Spleen (tissue), 7 donors: ENCODE data around the gene AHNAK2.

Source experiments
- POLR2A ChIP-seq, 3 donors: fragments of 450-650 bp; IDR thresholded peaks; one replicate each; pipeline ENCODE4 v1.5.1; 2017; ENCODE audit warnings: antibody characterized with exemption in 3 of 3, mild to moderate bottlenecking in 1 of 3
- TF ChIP-seq, protein P1 (sequence below), 11 experiments: fragments of 200-600 bp in 7 of 11; fragments of 450-650 bp in 4 of 11; sonication (generic) in 4 of 11; IDR thresholded peaks in 8 of 11; conservative IDR thresholded peaks in 3 of 11; 1 replicate in 7 of 11; 2 replicates in 4 of 11; pipeline versions ENCODE4 v1.4.0 to v1.8.0; 2016 to 2021; ENCODE audit warnings: antibody characterized with exemption in 11 of 11, inconsistent platforms in 4 of 11, mild to moderate bottlenecking in 1 of 11
- donor health status: DM: no; HTN: no; CAD: no; lungs with moderate emphysema.
- donor health status: DM: no; HTN: no; CAD: no.
- donor health status: DM: no; HTN: no; CAD: no.

DNA sequence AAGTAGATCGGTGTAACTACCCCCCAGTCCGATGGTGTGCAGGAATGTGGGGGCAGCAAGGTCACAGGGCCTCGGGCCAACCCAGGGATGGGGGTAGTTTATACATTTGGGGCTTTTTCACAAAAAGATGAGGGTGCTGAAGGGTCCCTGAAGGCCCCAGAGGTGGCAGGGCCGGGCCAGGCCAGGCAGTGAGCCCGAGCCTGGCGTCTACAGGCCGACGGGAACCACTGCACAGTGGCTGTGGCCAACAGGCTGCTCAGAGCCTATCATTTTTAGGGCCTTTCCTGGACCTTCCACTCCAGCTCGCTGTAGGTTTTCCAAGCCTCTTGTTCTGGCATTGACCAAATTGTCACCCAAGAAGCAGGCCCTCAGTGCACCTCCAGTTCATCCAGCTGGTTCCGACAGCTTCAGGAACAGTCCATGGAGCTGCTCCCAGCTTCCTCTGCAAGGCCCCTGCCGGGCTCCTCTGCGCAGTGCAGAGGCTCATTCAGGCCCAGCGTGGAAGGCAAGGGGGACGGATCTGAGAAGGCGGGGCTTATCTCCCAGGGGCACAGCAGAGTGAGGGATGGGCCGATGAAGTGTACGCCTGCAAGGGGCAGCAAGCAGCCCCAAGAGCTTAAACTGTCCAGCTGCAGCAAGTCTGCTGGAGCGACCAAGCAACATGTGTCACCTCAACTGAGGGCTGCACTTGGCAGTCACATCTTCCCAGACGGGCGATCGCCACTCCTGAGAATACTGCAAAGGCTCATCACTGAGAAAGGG is 28.8 kb upstream of the AHNAK2 start:
- TF ChIP-seq, protein P1, sequence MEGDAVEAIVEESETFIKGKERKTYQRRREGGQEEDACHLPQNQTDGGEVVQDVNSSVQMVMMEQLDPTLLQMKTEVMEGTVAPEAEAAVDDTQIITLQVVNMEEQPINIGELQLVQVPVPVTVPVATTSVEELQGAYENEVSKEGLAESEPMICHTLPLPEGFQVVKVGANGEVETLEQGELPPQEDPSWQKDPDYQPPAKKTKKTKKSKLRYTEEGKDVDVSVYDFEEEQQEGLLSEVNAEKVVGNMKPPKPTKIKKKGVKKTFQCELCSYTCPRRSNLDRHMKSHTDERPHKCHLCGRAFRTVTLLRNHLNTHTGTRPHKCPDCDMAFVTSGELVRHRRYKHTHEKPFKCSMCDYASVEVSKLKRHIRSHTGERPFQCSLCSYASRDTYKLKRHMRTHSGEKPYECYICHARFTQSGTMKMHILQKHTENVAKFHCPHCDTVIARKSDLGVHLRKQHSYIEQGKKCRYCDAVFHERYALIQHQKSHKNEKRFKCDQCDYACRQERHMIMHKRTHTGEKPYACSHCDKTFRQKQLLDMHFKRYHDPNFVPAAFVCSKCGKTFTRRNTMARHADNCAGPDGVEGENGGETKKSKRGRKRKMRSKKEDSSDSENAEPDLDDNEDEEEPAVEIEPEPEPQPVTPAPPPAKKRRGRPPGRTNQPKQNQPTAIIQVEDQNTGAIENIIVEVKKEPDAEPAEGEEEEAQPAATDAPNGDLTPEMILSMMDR (IDR thresholded peaks at IDR 0.05 in 8 of 11, conservative IDR thresholded peaks at IDR 0.05 in 3 of 11), result no peak
- TF ChIP-seq POLR2A (IDR thresholded peaks at IDR 0.05), result no peak
